Dendritic cell treated with granulocyte-macrophage colony-stimulating factor and Interleukin-4, amounts not matched to agents 40 ng/mL and 50 ng/mL, for 4 days (primary cell): Measurements from ENCODE around the gene RABAC1.

Source experiments
- H3K27ac Mint-ChIP-seq: one replicate; pipeline ENCODE4 v1.8.0; 2022; ENCODE audit warnings: mild to moderate bottlenecking, mixed read lengths
- H3K27me3 Mint-ChIP-seq: one replicate; pipeline ENCODE4 v1.8.0; 2022; ENCODE audit warnings: mild to moderate bottlenecking, mixed read lengths
- H3K36me3 Mint-ChIP-seq: one replicate; pipeline ENCODE4 v1.8.0; 2022; ENCODE audit warnings: low read depth, mixed read lengths
- H3K4me1 Mint-ChIP-seq: one replicate; pipeline ENCODE4 v1.8.0; 2022; ENCODE audit warnings: low read depth, mixed read lengths
- H3K4me3 Mint-ChIP-seq: one replicate; pipeline ENCODE4 v1.8.0; 2022; ENCODE audit warnings: mild to moderate bottlenecking, moderate library complexity, mixed read lengths
- H3K9me3 Mint-ChIP-seq: one replicate; pipeline ENCODE4 v1.8.0; 2022; ENCODE audit warnings: mixed read lengths
- intact Hi-C: fragments of 100-400 bp; cut with micrococcal nuclease; formaldehyde crosslinking; loops from one replicate; pipeline ENCODE4 v1.15.0; 2022

Gene RABAC1

GRCh38 chr19:41933693-41934426, 25.3 kb downstream of the RABAC1 start:
- intact Hi-C loops, result loop anchor here (2.0 kb wide), 1 partner anchor 61 kb away; no protein-coding TSS in a partner anchor
- Mint-ChIP-seq H3K36me3 (no peaks in the 10 kb centered on the region), H3K9me3 (no peaks in the 10 kb centered on the region), H3K4me3 (no peak overlapping the region), H3K4me1 (peaks cover 27% of the 10 kb centered on the region), H3K27ac (peak overlapping the region; percentile 2), H3K27me3 (peaks cover 85% of the 10 kb centered on the region)

- H3K9me3 Mint-ChIP-seq, result no peaks in the 10 kb centered on the region
- H3K4me3 Mint-ChIP-seq, result no peak overlapping the region
- no peaks in the 10 kb centered on the region for H3K36me3 Mint-ChIP-seq
- peaks cover 87% of the 10 kb centered on the region for H3K27me3 Mint-ChIP-seq
- H3K27ac Mint-ChIP-seq, result no peak overlapping the region
- intact Hi-C loops, result no loop called here
- H3K4me1 Mint-ChIP-seq, result peaks cover 32% of the 10 kb centered on the region
Observed at GRCh38 chr19:41932720-41933332, 26.3 kb downstream of the RABAC1 start.

- peaks cover 82% of the 10 kb centered on the region for H3K27me3 Mint-ChIP-seq
- no peak overlapping the region for H3K4me3 Mint-ChIP-seq
- H3K9me3 Mint-ChIP-seq, result no peaks in the 10 kb centered on the region
- H3K4me1 Mint-ChIP-seq, result peaks cover 32% of the 10 kb centered on the region
- no peaks in the 10 kb centered on the region for H3K36me3 Mint-ChIP-seq
- intact Hi-C loops, result no loop called here
- H3K27ac Mint-ChIP-seq, result no peak overlapping the region
Observed at GRCh38 chr19:41932259-41932719, 26.8 kb downstream of the RABAC1 start.

GRCh38 chr19:41930926-41931592, 28.1 kb downstream of the RABAC1 start:
- intact Hi-C loops, result no loop called here
- no peaks in the 10 kb centered on the region for H3K36me3 Mint-ChIP-seq
- H3K9me3 Mint-ChIP-seq, result no peaks in the 10 kb centered on the region
- H3K27ac Mint-ChIP-seq, result no peak overlapping the region
- peaks cover 32% of the 10 kb centered on the region for H3K4me1 Mint-ChIP-seq
- H3K27me3 Mint-ChIP-seq, result peaks cover 70% of the 10 kb centered on the region
- no peak overlapping the region for H3K4me3 Mint-ChIP-seq

DNA sequence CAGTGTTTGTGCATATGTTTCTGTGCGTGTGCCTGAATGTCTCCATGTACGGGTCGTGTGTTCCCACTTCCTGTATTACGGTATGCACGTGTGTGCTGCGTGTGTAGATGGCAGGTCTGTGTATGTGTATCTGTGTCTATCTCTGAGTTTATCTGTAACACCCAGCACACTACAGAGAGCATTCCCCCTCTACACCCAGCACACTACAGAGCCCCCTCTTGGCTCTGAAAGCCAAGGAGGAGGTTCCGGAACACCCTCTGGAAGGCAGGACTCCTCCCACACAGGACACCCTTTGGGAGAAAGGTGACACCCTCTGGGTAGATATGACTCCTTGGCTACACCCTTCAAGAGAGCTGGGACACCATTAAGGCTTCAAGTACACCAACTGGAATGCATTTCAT, 28.8 kb downstream of the RABAC1 start:
- Mint-ChIP-seq H3K27ac (no peak overlapping the region), H3K27me3 (peaks cover 67% of the 10 kb centered on the region), H3K9me3 (no peaks in the 10 kb centered on the region), H3K36me3 (no peaks in the 10 kb centered on the region), H3K4me1 (peaks cover 30% of the 10 kb centered on the region), H3K4me3 (no peak overlapping the region)
- intact Hi-C loops, result no loop called here

- no peak overlapping the region for H3K4me3 Mint-ChIP-seq
- intact Hi-C loops, result no loop called here
- no peaks in the 10 kb centered on the region for H3K9me3 Mint-ChIP-seq
- no peaks in the 10 kb centered on the region for H3K36me3 Mint-ChIP-seq
- H3K27me3 Mint-ChIP-seq, result peaks cover 61% of the 10 kb centered on the region
- no peak overlapping the region for H3K27ac Mint-ChIP-seq
- H3K4me1 Mint-ChIP-seq, result peaks cover 24% of the 10 kb centered on the region
Observed at GRCh38 chr19:41929536-41930071, 29.5 kb downstream of the RABAC1 start.

- Mint-ChIP-seq H3K4me1 (peaks cover 22% of the 10 kb centered on the region), H3K36me3 (no peaks in the 10 kb centered on the region), H3K27ac (no peak overlapping the region), H3K9me3 (no peaks in the 10 kb centered on the region), H3K27me3 (peaks cover 56% of the 10 kb centered on the region), H3K4me3 (peak overlapping the region; percentile 52)
- intact Hi-C loops, result no loop called here
Observed at GRCh38 chr19:41928754-41929535, 30.2 kb downstream of the RABAC1 start.

DNA sequence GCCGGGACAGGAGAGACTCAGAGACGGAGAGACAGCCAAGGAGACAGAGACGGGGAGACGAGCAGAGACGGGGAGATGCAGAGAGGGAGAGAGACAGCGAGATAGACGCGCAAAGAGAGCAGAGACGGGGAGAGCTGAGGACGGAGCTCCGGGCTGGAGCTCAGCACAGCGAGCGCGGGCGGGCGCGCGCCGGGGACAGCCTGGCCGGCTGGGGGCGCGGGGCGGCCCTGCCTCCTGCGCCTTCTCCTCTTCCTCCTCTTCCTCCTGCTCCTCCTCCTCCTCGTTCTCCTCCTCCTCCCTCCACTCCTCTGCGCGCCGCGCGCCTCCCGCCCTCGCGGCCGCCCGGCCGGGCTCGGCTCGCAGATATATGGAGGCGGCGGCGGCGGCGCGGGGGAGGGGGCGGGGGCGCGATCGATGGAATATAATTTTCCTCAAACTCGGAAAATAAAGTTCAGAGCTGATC, 30.9 kb downstream of the RABAC1 start, which contains the start of gene ERFL:
Gene ERFL, minus strand, starts transcription at position 229 of the 463 bp plus-strand sequence. CDS start 15,530 bp downstream, outside the sequence.
- H3K27ac Mint-ChIP-seq, result no peak within 1 kb of the TSS
- H3K36me3 Mint-ChIP-seq, result no peaks in the 10 kb centered on the region
- peaks cover 51% of the 10 kb centered on the region for H3K27me3 Mint-ChIP-seq
- peak within 1 kb of the TSS; percentile 72 for H3K4me3 Mint-ChIP-seq
- H3K9me3 Mint-ChIP-seq, result no peaks in the 10 kb centered on the region
- intact Hi-C loops, result no loop called here
- peaks cover 18% of the 10 kb centered on the region for H3K4me1 Mint-ChIP-seq

- no peaks in the 10 kb centered on the region for H3K36me3 Mint-ChIP-seq
- H3K27me3 Mint-ChIP-seq, result peaks cover 51% of the 10 kb centered on the region
- intact Hi-C loops, result no loop called here
- no peaks in the 10 kb centered on the region for H3K9me3 Mint-ChIP-seq
- peaks cover 21% of the 10 kb centered on the region for H3K4me1 Mint-ChIP-seq
- H3K27ac Mint-ChIP-seq, result no peak overlapping the region
- H3K4me3 Mint-ChIP-seq, result peak overlapping the region; percentile 72
Observed at GRCh38 chr19:41927497-41928192, 31.5 kb downstream of the RABAC1 start.

GRCh38 chr19:41926763-41927496, 32.2 kb downstream of the RABAC1 start:
- no peak overlapping the region for H3K4me3 Mint-ChIP-seq
- H3K4me1 Mint-ChIP-seq, result peaks cover 27% of the 10 kb centered on the region
- no peaks in the 10 kb centered on the region for H3K36me3 Mint-ChIP-seq
- H3K9me3 Mint-ChIP-seq, result no peaks in the 10 kb centered on the region
- intact Hi-C loops, result no loop called here
- H3K27me3 Mint-ChIP-seq, result peaks cover 50% of the 10 kb centered on the region
- no peak overlapping the region for H3K27ac Mint-ChIP-seq

DNA sequence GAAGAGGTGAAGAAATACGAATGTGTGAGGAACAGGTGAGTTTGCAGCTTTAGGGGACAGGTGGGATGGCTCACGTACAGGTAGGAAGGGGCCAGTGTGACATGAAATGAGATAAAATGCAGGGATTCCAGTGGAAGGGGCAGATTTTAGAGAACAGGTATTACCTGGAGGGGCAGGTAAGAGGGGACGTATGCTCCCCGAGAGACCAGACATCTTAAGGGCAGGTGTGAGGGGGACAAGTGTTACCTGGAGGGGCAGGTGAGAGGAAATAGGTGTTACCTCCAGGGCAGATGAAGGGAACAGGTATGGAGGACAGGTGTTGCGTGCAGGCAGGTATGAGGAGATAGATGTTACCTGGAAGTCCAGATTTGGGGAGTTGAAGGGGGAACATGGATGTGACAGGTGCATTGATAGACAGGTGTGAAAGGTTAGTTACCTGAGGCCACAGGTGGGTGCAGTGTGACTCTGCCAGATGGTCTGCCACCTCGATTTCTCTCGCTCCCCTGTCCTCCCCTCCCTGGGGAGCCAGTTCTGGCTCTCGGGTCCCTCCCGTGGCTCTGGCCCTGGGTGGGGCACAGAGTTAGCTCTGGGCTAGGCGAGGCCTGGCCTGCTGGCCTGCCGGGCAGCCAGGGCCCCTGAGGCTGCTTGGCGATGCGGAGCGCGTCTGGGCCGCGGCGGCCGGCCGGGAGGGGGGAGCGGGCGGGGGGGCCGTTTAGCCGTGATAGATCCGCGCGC, 32.9 kb downstream of the RABAC1 start:
- Mint-ChIP-seq H3K27me3 (peaks cover 52% of the 10 kb centered on the region), H3K4me3 (no peak overlapping the region), H3K27ac (no peak overlapping the region), H3K4me1 (peaks cover 32% of the 10 kb centered on the region), H3K9me3 (no peaks in the 10 kb centered on the region), H3K36me3 (no peaks in the 10 kb centered on the region)
- intact Hi-C loops, result no loop called here
